ENCODE measurements around the gene FOLR2.

FOLR2 gene

GRCh38 chr11:72245263-72245816 lies 28.7 kb downstream of the FOLR2 start:
- no peak for FAIRE-seq
- no peak for DNase-seq (ENCODE audit: insufficient read length, low spot score)
- TF ChIP-seq CTCF (IDR thresholded peaks at IDR 0.05; ENCODE audit: insufficient read depth, missing control alignments): no peak

- no peak for TF ChIP-seq CTCF (IDR thresholded peaks at IDR 0.05; ENCODE audit: insufficient read depth, missing control alignments)
- FAIRE-seq (no peak), DNase-seq (ENCODE audit: insufficient read length, low spot score) (no peak)
These were observed 31.0 kb downstream of the FOLR2 start for GRCh38 chr11:72247584-72247983.

- DNase-seq (ENCODE audit: insufficient read length, low spot score): no peak
- no peak for FAIRE-seq
- no peak for TF ChIP-seq CTCF (IDR thresholded peaks at IDR 0.05; ENCODE audit: insufficient read depth, missing control alignments)
These were observed 33.4 kb downstream of the FOLR2 start for GRCh38 chr11:72249961-72250360.

- no peak for TF ChIP-seq CTCF (IDR thresholded peaks at IDR 0.05; ENCODE audit: insufficient read depth, missing control alignments)
- no peak for FAIRE-seq
- DNase-seq (ENCODE audit: insufficient read length, low spot score): no peak
These were observed 34.3 kb downstream of the FOLR2 start for GRCh38 chr11:72250661-72251464.

GRCh38 chr11:72251614-72252013 lies 35.0 kb downstream of the FOLR2 start:
- FAIRE-seq: no peak
- TF ChIP-seq CTCF (IDR thresholded peaks at IDR 0.05; ENCODE audit: insufficient read depth, missing control alignments): no peak
- DNase-seq (ENCODE audit: insufficient read length, low spot score): no peak

- FAIRE-seq (no peak), DNase-seq (ENCODE audit: insufficient read length, low spot score) (no peak)
- TF ChIP-seq CTCF (IDR thresholded peaks at IDR 0.05; ENCODE audit: insufficient read depth, missing control alignments): no peak
These were observed 36.8 kb downstream of the FOLR2 start for GRCh38 chr11:72253392-72253791.

All from D721Med (cell line).